ENCODE results near the gene SLC22A8. TPM values are rescaled to one million over a fixed set of nuclear protein-coding genes. Genes with fewer than 3 reads are reported as not detected.
"Not testable (repeated sequence)": the region's sequence is repeated elsewhere in the genome, so short reads cannot be mapped to it uniquely, and the experiment has no call there.

Gene SLC22A8
- not detected for total RNA-seq

- no peaks in the 10 kb centered on the region for H3K4me1 Mint-ChIP-seq
- H3K4me3 Mint-ChIP-seq, result no peak within 1 kb of the TSS
- H3K27ac Mint-ChIP-seq, result no peak within 1 kb of the TSS
- DNase-seq (no peak), ATAC-seq (no peak)
- no peaks in the 10 kb centered on the region for H3K9me3 Mint-ChIP-seq (ENCODE audit: low read depth)
- CTCF ChIA-PET, result interaction anchor here (1.6 kb wide), 1 partner anchor 8 kb away, joined by 4 read pairs; no protein-coding TSS in a partner anchor
- no peaks in the 10 kb centered on the region for H3K36me3 Mint-ChIP-seq
- peaks cover 5% of the 10 kb centered on the region for H3K27me3 Mint-ChIP-seq
These were observed at the start of gene SLC22A8 for GRCh38 chr11:63015521-63016215. SLC22A8 (minus strand) TSS chr11:63015841; CDS start chr11:63014958, 883 bp downstream.

GRCh38 chr11:63046203-63046602, 30.6 kb upstream of the SLC22A8 start:
- H3K4me1 Mint-ChIP-seq; H3K27ac Mint-ChIP-seq; ATAC-seq; H3K9me3 Mint-ChIP-seq (ENCODE audit: low read depth); H3K4me3 Mint-ChIP-seq; H3K36me3 Mint-ChIP-seq; DNase-seq: not testable (repeated sequence)
- H3K27me3 Mint-ChIP-seq, result peaks cover 20% of the 10 kb centered on the region
- CTCF ChIA-PET, result interaction anchor here (1.4 kb wide), 1 partner anchor 12 kb away, joined by 3 read pairs; no protein-coding TSS in a partner anchor

GRCh38 chr11:63042596-63042995, 27.0 kb upstream of the SLC22A8 start:
- no peak overlapping the region for H3K27ac Mint-ChIP-seq
- H3K27me3 Mint-ChIP-seq, result peaks cover 35% of the 10 kb centered on the region
- no peak overlapping the region for H3K4me3 Mint-ChIP-seq
- H3K9me3 Mint-ChIP-seq (ENCODE audit: low read depth), result no peaks in the 10 kb centered on the region
- no peaks in the 10 kb centered on the region for H3K4me1 Mint-ChIP-seq
- H3K36me3 Mint-ChIP-seq, result no peaks in the 10 kb centered on the region
- CTCF ChIA-PET, result interaction anchor here (0.7 kb wide), 1 partner anchor 19 kb away, joined by 3 read pairs; no protein-coding TSS in a partner anchor
- ATAC-seq (no peak), DNase-seq (no peak)

GRCh38 chr11:63032457-63032856, 16.8 kb upstream of the SLC22A8 start:
- Mint-ChIP-seq H3K4me3 (no peak overlapping the region), H3K36me3 (no peaks in the 10 kb centered on the region), H3K27ac (no peak overlapping the region), H3K4me1 (peaks cover 2% of the 10 kb centered on the region), H3K27me3 (peaks cover 39% of the 10 kb centered on the region), H3K9me3 (ENCODE audit: low read depth) (no peaks in the 10 kb centered on the region)
- ATAC-seq (no peak), DNase-seq (no peak)
- CTCF ChIA-PET, result interaction anchor here (1.4 to 6.8 kb wide), 3 partner anchors 9 to 126 kb away, joined by 3 to 41 read pairs (median 4); no protein-coding TSS in a partner anchor

- no peak overlapping the region for H3K4me3 Mint-ChIP-seq
- H3K9me3 Mint-ChIP-seq (ENCODE audit: low read depth), result no peaks in the 10 kb centered on the region
- peaks cover 2% of the 10 kb centered on the region for H3K4me1 Mint-ChIP-seq
- ATAC-seq (peak; percentile 70), DNase-seq (peak; percentile 85)
- H3K27ac Mint-ChIP-seq, result no peak overlapping the region
- H3K36me3 Mint-ChIP-seq, result no peaks in the 10 kb centered on the region
- H3K27me3 Mint-ChIP-seq, result peaks cover 23% of the 10 kb centered on the region
- CTCF ChIA-PET, result interaction anchor here (0.6 to 8.7 kb wide), 18 partner anchors 9 to 853 kb away, joined by 3 to 284 read pairs (median 4); no protein-coding TSS in a partner anchor
These were observed 8.4 kb upstream of the SLC22A8 start for GRCh38 chr11:63023841-63024648.

GRCh38 chr11:63023222-63023814, 7.7 kb upstream of the SLC22A8 start:
- CTCF ChIA-PET, result interaction anchor here (0.6 to 8.7 kb wide), 19 partner anchors 9 to 852 kb away, joined by 3 to 284 read pairs (median 4); no protein-coding TSS in a partner anchor
- peaks cover 2% of the 10 kb centered on the region for H3K4me1 Mint-ChIP-seq
- DNase-seq, result peak; percentile 34

GRCh38 chr11:63022441-63022840, 6.8 kb upstream of the SLC22A8 start:
- Mint-ChIP-seq H3K4me1 (peaks cover 2% of the 10 kb centered on the region), H3K27ac (no peak overlapping the region), H3K9me3 (ENCODE audit: low read depth) (no peaks in the 10 kb centered on the region), H3K27me3 (peaks cover 18% of the 10 kb centered on the region), H3K36me3 (no peaks in the 10 kb centered on the region), H3K4me3 (no peak overlapping the region)
- CTCF ChIA-PET, result interaction anchor here (0.6 to 8.7 kb wide), 6 partner anchors 13 to 483 kb away, joined by 3 to 284 read pairs (median 8); no protein-coding TSS in a partner anchor
- no peak for ATAC-seq
- DNase-seq, result peak; percentile 23

More at GRCh38 chr11:63023222-63023814, 7.7 kb upstream of the SLC22A8 start:
- Mint-ChIP-seq H3K36me3 (no peaks in the 10 kb centered on the region), H3K27me3 (peaks cover 23% of the 10 kb centered on the region), H3K4me3 (no peak overlapping the region), H3K9me3 (ENCODE audit: low read depth) (no peaks in the 10 kb centered on the region), H3K27ac (no peak overlapping the region)
- no peak for ATAC-seq

- Mint-ChIP-seq H3K4me3 (no peak overlapping the region), H3K4me1 (peaks cover 2% of the 10 kb centered on the region), H3K27me3 (peaks cover 15% of the 10 kb centered on the region), H3K27ac (no peak overlapping the region), H3K36me3 (no peaks in the 10 kb centered on the region), H3K9me3 (ENCODE audit: low read depth) (no peaks in the 10 kb centered on the region)
- CTCF ChIA-PET, result interaction anchor here (1.1 to 8.7 kb wide), 3 partner anchors 9 to 114 kb away, joined by 3 to 284 read pairs (median 3); no protein-coding TSS in a partner anchor
- no peak for ATAC-seq
- peak; percentile 40 for DNase-seq
These were observed 5.1 kb upstream of the SLC22A8 start for GRCh38 chr11:63020671-63021291.

GRCh38 chr11:63019506-63019905, 3.9 kb upstream of the SLC22A8 start:
- ATAC-seq (no peak), DNase-seq (peak; percentile 33)
- Mint-ChIP-seq H3K36me3 (no peaks in the 10 kb centered on the region), H3K27ac (no peak overlapping the region), H3K4me1 (peaks cover 2% of the 10 kb centered on the region), H3K9me3 (ENCODE audit: low read depth) (no peaks in the 10 kb centered on the region), H3K4me3 (no peak overlapping the region), H3K27me3 (peaks cover 12% of the 10 kb centered on the region)
- CTCF ChIA-PET, result interaction anchor here (0.7 to 8.7 kb wide), 4 partner anchors 9 to 113 kb away, joined by 3 to 284 read pairs (median 3); no protein-coding TSS in a partner anchor

- H3K4me1 Mint-ChIP-seq, result no peaks in the 10 kb centered on the region
- H3K27ac Mint-ChIP-seq, result no peak overlapping the region
- no peak for DNase-seq
- no peak overlapping the region for H3K4me3 Mint-ChIP-seq
- no peaks in the 10 kb centered on the region for H3K9me3 Mint-ChIP-seq (ENCODE audit: low read depth)
- peaks cover 7% of the 10 kb centered on the region for H3K27me3 Mint-ChIP-seq
- CTCF ChIA-PET, result interaction anchor here (1.1 to 8.7 kb wide), 2 partner anchors 87 to 111 kb away, joined by 4 to 284 read pairs; no protein-coding TSS in a partner anchor
- no peak for ATAC-seq
- H3K36me3 Mint-ChIP-seq, result no peaks in the 10 kb centered on the region
These were observed 1.8 kb upstream of the SLC22A8 start for GRCh38 chr11:63017306-63017974.

- Mint-ChIP-seq H3K27ac (no peak overlapping the region), H3K27me3 (peaks cover 5% of the 10 kb centered on the region), H3K4me3 (no peak overlapping the region), H3K36me3 (no peaks in the 10 kb centered on the region), H3K4me1 (no peaks in the 10 kb centered on the region), H3K9me3 (ENCODE audit: low read depth) (no peaks in the 10 kb centered on the region)
- no peak for DNase-seq
- ATAC-seq, result no peak
- CTCF ChIA-PET, result interaction anchor here (1.6 kb wide), 1 partner anchor 9 kb away, joined by 4 read pairs; no protein-coding TSS in a partner anchor
These were observed 1.1 kb downstream of the SLC22A8 start for GRCh38 chr11:63014408-63015055.

- DNase-seq (no peak), ATAC-seq (no peak)
- Mint-ChIP-seq H3K27me3 (peaks cover 3% of the 10 kb centered on the region), H3K4me1 (no peaks in the 10 kb centered on the region), H3K36me3 (no peaks in the 10 kb centered on the region), H3K27ac (no peak overlapping the region), H3K4me3 (no peak overlapping the region), H3K9me3 (ENCODE audit: low read depth) (no peaks in the 10 kb centered on the region)
- CTCF ChIA-PET, result no interaction called here
These were observed 2.8 kb downstream of the SLC22A8 start for GRCh38 chr11:63012839-63013238.

Measured in activated CD8-positive, alpha-beta memory T cell treated with anti-CD3 and anti-CD28 coated beads, Interleukin-2, amount 10 ng/mL, durations not matched to agents 7 days and 5 days (primary cell).